GM20431 (cell line): ENCODE measurements around the gene LSM4.

Source experiments
- in situ Hi-C: fragments of 300-500 bp; cut with MseI, MboI; formaldehyde crosslinking; loops from one replicate; pipeline ENCODE4 v1.15.0; 2020; ENCODE audit warnings: low sequenced_read_pairs; ENCODE audit not compliant: unreplicated experiment

LSM4 gene

GRCh38 chr19:18281082-18282020 lies 41.5 kb downstream of the LSM4 start, which contains the start of gene JUND:
Gene JUND (minus strand): TSS chr19:18281622. CDS start chr19:18281484, 138 bp downstream.
- in situ Hi-C loops: no loop called here

- in situ Hi-C loops: no loop called here
Observed at GRCh38 chr19:18280247-18281081, 42.4 kb downstream of the LSM4 start.

- in situ Hi-C loops: loop anchor here (10.0 kb wide), 1 partner anchor 45 kb away; the partner anchor contains the start of gene LSM4
Observed at GRCh38 chr19:18279516-18280246, 43.2 kb downstream of the LSM4 start.

GRCh38 chr19:18279266-18279515 lies 43.7 kb downstream of the LSM4 start:
- in situ Hi-C loops: loop anchor here (10.0 kb wide), 1 partner anchor 46 kb away; the partner anchor contains the start of gene LSM4

GRCh38 chr19:18278521-18279265 lies 44.2 kb downstream of the LSM4 start:
- in situ Hi-C loops: loop anchor here (10.0 kb wide), 1 partner anchor 46 kb away; the partner anchor contains the start of gene LSM4

GRCh38 chr19:18274781-18275356 lies 48.0 kb downstream of the LSM4 start:
- in situ Hi-C loops: loop anchor here (10.0 kb wide), 1 partner anchor 50 kb away; the partner anchor contains the start of gene LSM4

GRCh38 chr19:18274219-18274780 lies 48.6 kb downstream of the LSM4 start, which contains the start of gene IQCN:
Gene IQCN (minus strand): TSS chr19:18274452. CDS start chr19:18269478, 4,974 bp downstream.
- in situ Hi-C loops: loop anchor here (10.0 kb wide), 1 partner anchor 51 kb away; the partner anchor contains the start of gene LSM4

GRCh38 chr19:18273561-18274218 lies 49.2 kb downstream of the LSM4 start:
- in situ Hi-C loops: loop anchor here (10.0 kb wide), 1 partner anchor 51 kb away; the partner anchor contains the start of gene LSM4

- in situ Hi-C loops: loop anchor here (10.0 kb wide), 1 partner anchor 53 kb away; the partner anchor contains the start of gene LSM4
Observed at GRCh38 chr19:18271433-18271841, 51.4 kb downstream of the LSM4 start.

GRCh38 chr19:18270326-18270725 lies 52.5 kb downstream of the LSM4 start:
- in situ Hi-C loops: loop anchor here (10.0 kb wide), 1 partner anchor 54 kb away; the partner anchor contains the start of gene LSM4

- in situ Hi-C loops: no loop called here
Observed at GRCh38 chr19:18269070-18269723, 53.7 kb downstream of the LSM4 start.

GRCh38 chr19:18266771-18267686 lies 55.8 kb downstream of the LSM4 start:
- in situ Hi-C loops: no loop called here

GRCh38 chr19:18265582-18265981 lies 57.3 kb downstream of the LSM4 start:
- in situ Hi-C loops: no loop called here

- in situ Hi-C loops: no loop called here
Observed at GRCh38 chr19:18264971-18265540, 57.8 kb downstream of the LSM4 start.

GRCh38 chr19:18264137-18264854 lies 58.6 kb downstream of the LSM4 start:
- in situ Hi-C loops: no loop called here
